ENCODE measurements around the gene TMEM269. TPM values are rescaled to one million over a fixed set of nuclear protein-coding genes. Genes with fewer than 3 reads are reported as not detected.

Gene TMEM269
- total and polyA plus RNA-seq, 9 of the 15 experiments (the other 6 are each of a cell fraction or from before 2014, with no cell fraction given) = 0.09 to 0.49 (median 0.21) TPM

DNA sequence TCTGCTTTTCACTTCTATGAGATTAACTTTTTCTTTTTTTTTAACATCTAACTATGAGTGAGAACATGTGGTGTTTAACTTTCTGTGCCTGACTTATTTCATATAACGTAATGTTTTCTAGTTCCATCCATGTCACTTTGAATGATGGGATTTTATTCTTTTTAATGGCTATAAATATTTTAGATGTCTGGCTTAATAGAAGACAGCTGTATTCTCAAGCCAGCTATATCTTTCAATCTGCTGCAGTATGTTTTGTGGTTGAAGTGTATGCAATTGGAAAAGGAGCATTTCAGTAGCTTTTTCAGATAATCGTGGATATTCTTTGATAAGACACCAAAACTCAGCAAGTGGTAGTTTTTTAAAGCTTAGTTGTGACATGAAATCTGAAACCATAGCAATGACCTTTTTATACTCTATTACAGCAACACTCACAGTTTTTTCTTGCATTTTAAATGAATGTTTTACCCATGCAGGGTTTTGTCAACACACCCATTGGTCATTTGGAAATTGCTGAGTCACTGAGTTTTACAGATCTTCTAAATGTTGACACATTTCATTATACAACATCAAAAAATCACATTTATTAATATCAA is 38.1 kb downstream of the TMEM269 start (continued):
- TF ChIP-seq TCF15 (CRISPR knock-in tag; IDR thresholded peaks at IDR 0.05) = 0 out of 2 replicates have a peak, but pooled peaks have one; percentile 46
- TF ChIP-seq ETV1 (tag; conservative IDR thresholded peaks at IDR 0.05; ENCODE audit: low read depth) = no peak
- TF ChIP-seq ARID1B (IDR thresholded peaks at IDR 0.05) = peak; percentile 64
- no peak for TF ChIP-seq ZNF780A (CRISPR knock-in tag; IDR thresholded peaks at IDR 0.05)
- TF ChIP-seq ETS2 (tag; IDR thresholded peaks at IDR 0.05; ENCODE audit: borderline replicate concordance, poor library complexity, severe bottlenecking) = no peak
- no peak for TF ChIP-seq ZNF121 (CRISPR knock-in tag; conservative IDR thresholded peaks at IDR 0.05)
- TF ChIP-seq CBX2 (IDR thresholded peaks at IDR 0.05; ENCODE audit: insufficient read depth, low read length, poor library complexity, severe bottlenecking) = no peak
- TF ChIP-seq BRCA1 (IDR thresholded peaks at IDR 0.05) = no peak
- TF ChIP-seq BRCA1 (CRISPR knock-in tag; IDR thresholded peaks at IDR 0.05) = no peak
- no peak for TF ChIP-seq ZNF12 (CRISPR knock-in tag; IDR thresholded peaks at IDR 0.05)
- peak; percentile 9; the same call in 1 of the 2 replicates for TF ChIP-seq NCOR1 (IDR thresholded peaks at IDR 0.05)
- no peak for TF ChIP-seq MAX (CRISPR knock-in tag; IDR thresholded peaks at IDR 0.05)
- TF ChIP-seq PML (IDR thresholded peaks at IDR 0.05; ENCODE audit: low read length) = no peak; the same call in 1 of the 2 replicates
- no peak for TF ChIP-seq ZNF174 (CRISPR knock-in tag; IDR thresholded peaks at IDR 0.05)
- no peak for TF ChIP-seq MGA (IDR thresholded peaks at IDR 0.05)
